ENCODE results near the gene RPN1.

DNA sequence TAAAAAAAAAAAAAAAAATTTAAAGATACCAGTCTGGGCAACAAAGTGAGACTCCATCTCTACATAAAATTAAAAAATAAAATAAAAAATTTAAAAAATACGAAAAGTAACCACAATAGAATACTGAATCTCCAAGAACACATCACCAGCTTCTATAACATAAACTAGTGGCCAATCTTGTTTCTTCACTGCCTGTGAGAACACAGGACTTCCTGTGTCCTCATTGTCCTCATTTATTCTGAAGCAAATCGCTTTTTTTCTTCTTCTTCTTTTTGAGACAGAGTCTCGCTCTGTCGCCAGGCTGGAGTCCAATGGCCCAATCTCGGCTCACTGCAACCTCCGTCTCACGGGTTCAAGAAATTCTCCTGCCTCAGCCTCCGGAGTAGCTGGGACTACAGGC, 46.7 kb upstream of the RPN1 start:
- TF ChIP-seq ZNF207 (IDR thresholded peaks at IDR 0.05; ENCODE audit: borderline replicate concordance) (no peak), EP300 (IDR thresholded peaks at IDR 0.05; ENCODE audit: borderline replicate concordance in 1 of 2, control insufficient read depth in 1 of 2, low read depth in 2 of 2, low read length in 2 of 2) (no peak), SMAD1 (IDR thresholded peaks at IDR 0.05; ENCODE audit: low read depth, partially characterized antibody) (no peak), EZH2 (IDR thresholded peaks at IDR 0.05; ENCODE audit: borderline replicate concordance, control insufficient read depth, low read depth, low read length) (no peak)
- TF ChIP-seq, protein P1, sequence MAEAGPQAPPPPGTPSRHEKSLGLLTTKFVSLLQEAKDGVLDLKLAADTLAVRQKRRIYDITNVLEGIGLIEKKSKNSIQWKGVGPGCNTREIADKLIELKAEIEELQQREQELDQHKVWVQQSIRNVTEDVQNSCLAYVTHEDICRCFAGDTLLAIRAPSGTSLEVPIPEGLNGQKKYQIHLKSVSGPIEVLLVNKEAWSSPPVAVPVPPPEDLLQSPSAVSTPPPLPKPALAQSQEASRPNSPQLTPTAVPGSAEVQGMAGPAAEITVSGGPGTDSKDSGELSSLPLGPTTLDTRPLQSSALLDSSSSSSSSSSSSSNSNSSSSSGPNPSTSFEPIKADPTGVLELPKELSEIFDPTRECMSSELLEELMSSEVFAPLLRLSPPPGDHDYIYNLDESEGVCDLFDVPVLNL (IDR thresholded peaks at IDR 0.05; ENCODE audit: low read depth, low read length): no peak
- TF ChIP-seq, protein P2, sequence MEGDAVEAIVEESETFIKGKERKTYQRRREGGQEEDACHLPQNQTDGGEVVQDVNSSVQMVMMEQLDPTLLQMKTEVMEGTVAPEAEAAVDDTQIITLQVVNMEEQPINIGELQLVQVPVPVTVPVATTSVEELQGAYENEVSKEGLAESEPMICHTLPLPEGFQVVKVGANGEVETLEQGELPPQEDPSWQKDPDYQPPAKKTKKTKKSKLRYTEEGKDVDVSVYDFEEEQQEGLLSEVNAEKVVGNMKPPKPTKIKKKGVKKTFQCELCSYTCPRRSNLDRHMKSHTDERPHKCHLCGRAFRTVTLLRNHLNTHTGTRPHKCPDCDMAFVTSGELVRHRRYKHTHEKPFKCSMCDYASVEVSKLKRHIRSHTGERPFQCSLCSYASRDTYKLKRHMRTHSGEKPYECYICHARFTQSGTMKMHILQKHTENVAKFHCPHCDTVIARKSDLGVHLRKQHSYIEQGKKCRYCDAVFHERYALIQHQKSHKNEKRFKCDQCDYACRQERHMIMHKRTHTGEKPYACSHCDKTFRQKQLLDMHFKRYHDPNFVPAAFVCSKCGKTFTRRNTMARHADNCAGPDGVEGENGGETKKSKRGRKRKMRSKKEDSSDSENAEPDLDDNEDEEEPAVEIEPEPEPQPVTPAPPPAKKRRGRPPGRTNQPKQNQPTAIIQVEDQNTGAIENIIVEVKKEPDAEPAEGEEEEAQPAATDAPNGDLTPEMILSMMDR (IDR thresholded peaks at IDR 0.05 in 2 of 3, conservative IDR thresholded peaks at IDR 0.05 in 1 of 3; ENCODE audit: control insufficient read depth in 2 of 3, extremely low read depth in 1 of 3, insufficient read depth in 1 of 3, low read depth in 3 of 3, low read length in 3 of 3): no peak

Measured in GM12878 (cell line).